Adipose tissue (tissue), 3 donors: ENCODE results near the gene MECR. TPM values are rescaled to one million over a fixed set of nuclear protein-coding genes. Genes with fewer than 3 reads are reported as not detected.
"Not testable (repeated sequence)": the region's sequence is repeated elsewhere in the genome, so short reads cannot be mapped to it uniquely, and the experiment has no call there.

ENCODE experiments used
- H3K27ac ChIP-seq: one replicate; pipeline ENCODE4 v1.5.1; 2013; ENCODE audit warnings: low read depth, low read length
- WGBS, 3 donors: extraction: QIAGEN DNeasy Blood & Tissue Kit; methylation state at CpG; one replicate each; pipeline ENCODE4 v1.1.7; 2013; 5-methylcytosine and 5-hydroxymethylcytosine counted together
- polyA plus RNA-seq, 3 donors: library from polyadenylated mRNA; stranded (reverse); fragments of 200-250 nt; gene quantifications; one replicate each; pipeline ENCODE4 v1.2.3, GENCODE V29; 2013
- donor health status: healthy with polysubstance abuse.
- donor health status: Bipolar disorder and iron deficiency.
- donor health status: healthy.

The MECR gene
- polyA plus RNA-seq, 3 donors = 20.1 to 56.7 (median 32.3) TPM

- H3K27ac ChIP-seq = no peak overlapping the region
- WGBS, 3 donors = 51 to 54% (median 52%) methylated on average over 7 of the region's 7 CpGs
These were observed 8.4 kb upstream of the MECR start for GRCh38 chr1:29239142-29239541.

- H3K27ac ChIP-seq = no peak overlapping the region
- WGBS, 3 donors = 36 to 61% (median 36%) methylated on average over 11 of the region's 11 CpGs
These were observed 7.9 kb upstream of the MECR start for GRCh38 chr1:29238620-29239002.

DNA sequence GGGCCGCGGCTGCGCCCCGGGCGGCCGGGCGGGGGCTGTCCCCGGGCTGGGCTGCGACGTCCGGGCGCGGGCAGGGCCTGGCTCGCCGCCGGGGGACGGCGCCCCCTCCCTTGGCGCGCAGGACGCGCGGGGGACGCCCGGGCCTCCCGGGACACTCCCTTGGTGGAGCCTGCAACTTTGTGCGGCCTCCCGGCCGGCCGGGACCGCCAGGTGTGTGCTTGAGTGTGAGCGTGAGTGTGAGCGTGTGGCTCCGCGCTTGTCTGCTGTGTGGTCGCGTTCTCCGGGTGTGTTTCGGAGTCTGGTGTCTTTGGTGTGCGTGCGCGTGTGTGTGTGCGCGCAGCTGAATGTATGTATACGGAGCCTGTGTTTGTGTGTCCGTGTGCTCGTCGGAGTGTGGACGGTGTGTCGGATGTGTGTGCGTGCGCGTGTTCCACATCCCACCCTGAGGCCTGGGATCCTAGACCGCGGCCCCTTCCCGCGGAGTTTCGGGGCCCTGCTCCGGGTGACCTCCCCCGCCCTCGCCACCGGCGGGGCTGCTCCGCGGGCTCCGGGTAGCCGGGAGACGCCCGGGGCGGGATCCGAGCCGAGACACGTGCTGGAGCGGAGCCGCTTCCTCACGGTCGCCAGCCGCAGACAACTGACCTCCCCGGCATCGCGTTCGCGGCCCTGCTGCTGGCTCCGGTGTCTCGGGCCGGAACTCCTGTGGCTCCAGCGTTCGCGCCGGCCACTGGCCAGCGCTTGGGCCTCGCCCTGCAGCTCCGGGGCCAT, 7.3 kb upstream of the MECR start:
- H3K27ac ChIP-seq = no peak overlapping the region
- WGBS, 3 donors = 1 to 6% (median 2%) methylated on average over 58 to 92 of the region's 93 CpGs

DNA sequence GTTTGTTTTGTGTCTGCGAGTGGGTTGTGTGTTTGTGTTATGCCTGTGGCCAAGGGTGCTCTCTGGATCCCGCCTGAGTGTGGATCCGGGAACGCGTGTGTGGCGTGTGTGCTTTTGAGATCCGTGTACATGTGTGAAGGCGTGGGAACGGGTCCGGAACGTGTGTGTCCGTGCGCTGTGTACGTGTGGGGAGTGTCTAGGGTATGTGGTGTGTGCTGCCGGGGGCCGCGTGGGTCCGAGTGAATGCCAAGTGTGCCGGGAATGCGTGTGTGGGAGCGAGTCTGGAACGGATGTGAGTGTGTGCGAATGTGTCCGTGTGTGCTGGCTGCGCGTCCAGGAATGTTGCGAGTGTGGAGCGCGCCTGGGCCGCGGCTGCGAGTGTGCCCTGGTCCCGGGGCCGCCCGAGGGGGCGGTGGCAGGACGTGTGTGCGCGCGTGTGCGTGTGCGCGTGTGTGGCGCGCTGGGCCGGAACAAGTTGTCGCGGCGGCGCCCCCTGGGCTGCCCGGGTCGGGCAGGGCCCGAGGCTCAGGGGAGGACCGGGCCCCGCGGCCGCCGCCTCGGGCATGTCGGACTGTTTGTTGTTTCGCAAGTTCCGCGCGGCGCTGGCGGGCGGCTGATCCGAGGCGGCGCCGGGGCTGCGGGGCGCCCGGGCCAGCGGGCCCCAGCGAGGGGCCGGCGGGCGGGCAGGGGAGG, 6.5 kb upstream of the MECR start:
- 0 to 1% (median 0%) methylated on average over 40 to 79 of the region's 79 CpGs for WGBS, 3 donors
- H3K27ac ChIP-seq = no peak overlapping the region

DNA sequence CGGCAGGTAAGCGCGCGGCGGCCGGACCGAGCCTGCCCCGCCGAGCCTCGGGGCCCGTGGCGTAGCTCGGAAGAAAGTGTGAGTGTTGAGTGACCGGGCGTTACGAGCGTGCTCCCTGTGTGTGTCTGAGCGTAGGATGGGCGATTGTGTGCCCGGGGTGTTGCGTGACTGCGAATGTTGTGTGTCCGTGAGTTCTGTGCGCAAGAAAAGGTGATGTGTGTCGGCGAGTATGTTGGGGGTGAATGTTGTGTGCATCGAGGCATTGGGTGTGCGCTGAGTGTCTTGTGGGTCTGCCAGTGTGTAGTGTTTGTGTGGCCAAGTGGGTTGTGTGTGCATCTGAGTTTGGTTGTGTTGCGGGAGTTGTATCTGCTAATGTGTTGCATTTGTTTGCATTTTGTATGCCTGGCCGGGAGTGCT, 6.0 kb upstream of the MECR start:
- no peak overlapping the region for H3K27ac ChIP-seq
- WGBS, 3 donors = 1 to 2% (median 2%) methylated on average over 30 of the region's 30 CpGs

DNA sequence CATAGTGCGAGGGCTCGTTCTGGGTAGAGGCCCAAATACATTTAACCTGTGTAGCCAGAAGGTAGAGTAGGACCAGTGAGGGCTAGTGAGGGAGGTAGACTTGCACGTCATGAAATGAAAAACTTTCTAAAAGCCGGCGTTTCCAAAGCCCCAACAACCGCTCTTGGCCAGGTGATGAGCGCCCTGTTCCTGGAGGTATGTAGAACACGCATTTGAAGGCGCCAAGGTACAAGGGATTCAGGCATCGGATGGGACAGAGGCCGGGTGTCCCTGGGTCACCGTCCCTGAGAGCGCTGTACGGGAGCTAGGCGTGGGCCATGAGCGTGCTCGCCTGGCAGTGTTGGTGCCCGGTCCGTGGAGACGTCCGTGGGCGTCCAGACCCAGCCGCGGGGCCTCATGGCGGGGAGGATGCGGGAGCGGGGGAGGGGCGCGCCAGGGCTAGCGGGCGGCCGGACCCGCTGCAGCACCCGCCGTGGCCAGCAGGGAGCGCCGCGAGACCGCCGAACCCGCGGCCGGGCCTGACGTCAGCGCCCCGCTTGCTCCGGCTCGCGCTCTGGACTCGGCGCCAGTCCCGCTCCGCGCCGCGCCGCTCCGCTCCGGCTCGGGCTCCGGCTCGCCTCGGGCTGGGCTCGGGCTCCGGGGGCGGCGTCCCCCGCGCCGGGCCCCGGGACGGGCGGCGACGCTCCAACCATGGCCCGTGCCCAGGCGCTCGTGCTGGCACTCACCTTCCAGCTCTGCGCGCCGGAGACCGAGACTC, 5.4 kb upstream of the MECR start, which contains the start of gene PTPRU:
PTPRU (plus strand) TSS at position 568 of the 757 bp plus-strand sequence; CDS start at position 691, 123 bp downstream.
- no peak within 1 kb of the TSS for H3K27ac ChIP-seq
- WGBS, 3 donors = 5 to 6% (median 5%) methylated on average over 62 to 82 of the region's 82 CpGs

DNA sequence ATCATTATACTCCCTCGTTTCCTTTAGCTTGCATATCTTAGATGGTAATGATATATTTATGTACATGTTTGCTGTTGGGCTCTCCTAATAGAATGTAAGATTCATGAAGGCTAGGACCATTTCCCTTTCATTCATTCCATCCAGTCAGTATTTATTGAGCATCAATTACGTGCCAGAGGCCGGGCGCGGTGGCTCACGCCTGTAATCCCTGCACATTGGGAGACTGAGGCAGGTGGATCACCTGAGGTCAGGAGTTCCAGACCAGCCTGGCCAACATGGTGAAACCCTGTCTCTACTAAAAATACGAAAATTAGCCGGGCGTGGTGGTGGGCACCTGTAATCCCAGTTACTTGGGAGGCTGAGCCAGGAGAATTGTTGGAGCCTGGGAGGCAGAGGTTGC, 4.1 kb upstream of the MECR start:
- WGBS, 3 donors = 78 to 91% (median 89%) methylated on average over 9 of the region's 9 CpGs
- H3K27ac ChIP-seq = not testable (repeated sequence)

DNA sequence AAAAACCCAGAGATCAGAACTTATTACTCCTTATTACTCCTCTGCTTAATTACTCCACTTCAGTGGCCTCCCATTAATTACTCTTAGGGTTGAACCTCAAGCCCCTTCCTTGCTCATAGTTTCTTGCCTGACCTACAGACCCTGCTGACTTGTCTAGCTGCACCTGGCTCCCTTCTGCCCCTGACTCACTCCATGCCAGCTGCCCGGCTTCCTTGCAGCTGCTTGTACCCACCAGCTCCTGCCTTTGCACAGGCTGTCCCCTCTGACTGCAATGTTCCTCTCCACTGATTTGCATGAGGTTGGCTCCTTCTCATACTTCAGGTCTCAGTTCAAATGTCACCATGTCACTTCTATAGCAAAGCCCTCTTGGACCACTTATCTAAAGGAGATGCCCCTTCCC, 3.7 kb upstream of the MECR start:
- WGBS, 3 donors = 68 to 92% (median 81%) methylated on average over 1 of the region's 1 CpG
- H3K27ac ChIP-seq = no peak overlapping the region

DNA sequence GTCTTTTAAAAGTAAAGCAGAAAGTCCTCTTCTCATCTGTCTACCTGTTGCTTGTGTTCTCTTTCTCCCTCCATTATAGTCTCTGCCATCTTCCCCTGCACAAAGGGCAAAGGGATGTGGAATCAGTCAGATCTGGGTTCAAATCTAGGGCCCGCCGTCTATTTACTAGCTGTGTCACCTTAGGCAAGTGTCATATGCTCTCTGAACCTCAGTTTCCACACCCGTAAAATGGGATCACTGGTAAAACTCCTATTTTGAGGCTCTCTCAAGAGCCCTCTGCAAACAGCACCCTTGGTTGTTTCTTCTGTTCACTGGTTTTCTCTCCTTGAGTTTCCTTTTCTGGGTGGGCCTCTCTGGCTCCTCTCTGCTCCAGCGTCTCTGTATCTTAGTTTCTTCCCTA, 3.0 kb upstream of the MECR start:
- H3K27ac ChIP-seq = no peak overlapping the region
- 81 to 93% (median 91%) methylated on average over 4 of the region's 4 CpGs for WGBS, 3 donors

DNA sequence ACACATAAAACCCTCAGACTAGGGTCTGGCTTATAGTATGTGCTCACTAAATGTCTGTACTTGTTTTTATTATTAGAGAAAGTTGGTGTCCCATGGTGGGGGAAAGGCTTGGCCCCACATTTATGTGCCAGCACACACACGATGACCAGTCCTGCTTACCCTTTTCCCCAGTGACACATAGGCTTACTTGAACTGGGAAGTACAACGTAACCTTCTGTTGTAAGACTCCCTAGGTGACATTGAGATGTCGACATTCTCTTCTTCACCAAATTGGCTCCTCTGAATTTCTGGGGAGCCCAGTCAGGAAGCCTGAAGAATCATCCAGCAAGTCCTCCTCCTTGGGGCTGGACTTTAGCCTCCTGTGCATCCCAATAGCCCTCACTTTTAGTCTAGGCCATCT, 1.7 kb upstream of the MECR start:
- no peak overlapping the region for H3K27ac ChIP-seq
- 46 to 72% (median 50%) methylated on average over 3 of the region's 3 CpGs for WGBS, 3 donors

GRCh38 chr1:29230204-29230552, 556 bp downstream of the MECR start:
- no peak overlapping the region for H3K27ac ChIP-seq
- WGBS, 3 donors = 5 to 18% (median 10%) methylated on average over 4 of the region's 4 CpGs

- 83 to 86% (median 85%) methylated on average over 5 of the region's 5 CpGs for WGBS, 3 donors
- no peak overlapping the region for H3K27ac ChIP-seq
These were observed 3.2 kb downstream of the MECR start for GRCh38 chr1:29227511-29227910.

GRCh38 chr1:29225361-29225760, 5.4 kb downstream of the MECR start:
- 90 to 92% (median 91%) methylated on average over 4 of the region's 4 CpGs for WGBS, 3 donors
- H3K27ac ChIP-seq = no peak overlapping the region

DNA sequence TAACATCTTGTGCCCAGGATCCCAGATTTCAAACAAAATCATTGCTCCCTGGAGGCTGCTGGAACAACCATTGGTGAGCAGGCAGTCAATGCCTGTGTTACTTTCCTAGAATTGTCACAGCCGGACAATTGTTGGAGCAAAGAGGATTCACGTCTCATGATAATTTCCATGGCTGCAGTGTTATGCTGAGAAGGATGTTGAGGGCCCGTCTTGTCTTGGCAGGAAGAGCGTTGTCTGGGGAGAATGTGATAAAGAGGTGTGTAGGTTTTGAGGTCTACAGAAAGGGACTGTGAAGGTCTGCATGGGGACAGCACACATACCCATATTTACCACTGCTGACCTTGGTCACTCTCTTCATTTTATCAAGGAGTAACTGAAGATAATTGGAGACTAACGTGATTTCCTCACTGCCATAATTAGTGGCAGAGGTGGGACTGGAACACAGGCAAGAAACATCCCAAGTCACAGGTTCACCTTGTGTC, 6.3 kb downstream of the MECR start:
- 84 to 92% (median 88%) methylated on average over 5 of the region's 5 CpGs for WGBS, 3 donors
- no peak overlapping the region for H3K27ac ChIP-seq

DNA sequence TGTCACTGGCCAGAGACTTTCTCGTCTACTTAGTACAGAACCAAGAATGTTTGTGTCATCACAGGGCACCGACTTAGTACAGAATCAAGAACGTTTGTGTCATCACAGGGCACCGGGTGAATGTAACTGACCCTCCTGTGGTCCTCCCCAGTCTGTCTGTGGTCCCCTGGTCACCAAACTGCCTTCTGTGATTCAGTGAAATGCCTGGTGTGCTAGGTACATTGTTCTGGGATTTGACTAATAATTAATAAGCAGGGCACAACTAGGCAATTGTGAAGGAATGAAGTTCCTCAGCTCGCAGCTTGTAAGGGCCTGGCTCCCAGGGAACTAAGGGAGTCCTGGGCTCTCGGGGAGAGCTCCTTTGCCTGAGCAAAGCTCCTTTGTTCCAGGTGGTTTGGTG, 7.2 kb downstream of the MECR start:
- WGBS, 3 donors = 78 to 90% (median 85%) methylated on average over 6 of the region's 6 CpGs
- no peak overlapping the region for H3K27ac ChIP-seq

- 89 to 95% (median 92%) methylated on average over 1 of the region's 1 CpG for WGBS, 3 donors
- no peak overlapping the region for H3K27ac ChIP-seq
These were observed 8.0 kb downstream of the MECR start for GRCh38 chr1:29222686-29223085.

- not testable (repeated sequence) for H3K27ac ChIP-seq
- WGBS, 3 donors = 85 to 91% (median 90%) methylated on average over 6 of the region's 6 CpGs
These were observed 8.5 kb downstream of the MECR start for GRCh38 chr1:29222260-29222659.

GRCh38 chr1:29221296-29221695, 9.4 kb downstream of the MECR start:
- no peak overlapping the region for H3K27ac ChIP-seq
- 92 to 97% (median 95%) methylated on average over 3 of the region's 3 CpGs for WGBS, 3 donors

DNA sequence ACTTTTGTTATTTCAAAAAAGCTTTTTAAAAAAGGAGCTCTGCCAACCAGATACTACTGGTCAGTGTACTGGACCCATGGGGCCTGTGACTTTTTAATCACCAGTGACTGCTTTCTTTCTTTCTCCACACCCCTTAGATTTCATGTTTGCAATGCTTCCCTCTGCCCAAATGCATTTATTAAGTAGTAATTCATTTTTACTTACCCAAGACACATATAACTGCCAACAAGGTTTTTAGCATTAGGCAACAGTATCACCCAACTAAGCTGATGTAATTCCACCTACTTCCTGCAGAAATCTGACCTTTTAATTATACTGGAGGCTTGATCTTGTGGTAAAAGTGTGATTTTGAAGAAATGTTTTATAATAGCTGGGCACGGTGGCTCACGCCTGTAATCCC, 12.5 kb downstream of the MECR start:
- WGBS, 3 donors = 37 to 96% (median 41%) methylated on average over 2 of the region's 2 CpGs
- no peak overlapping the region for H3K27ac ChIP-seq
